Measurements from ENCODE around the gene GADD45B. TPM values are rescaled to one million over a fixed set of nuclear protein-coding genes. Genes with fewer than 3 reads are reported as not detected.

The GADD45B gene
- total and polyA plus RNA-seq, 2 of the 4 experiments (the other 2 are of a cell fraction): 30.1 to 106 TPM

- TF ChIP-seq RAD21 (IDR thresholded peaks at IDR 0.05; ENCODE audit: low read length): no peak
- no peak for TF ChIP-seq CHD1 (IDR thresholded peaks at IDR 0.05; ENCODE audit: low read depth, low read length)
- TF ChIP-seq RFX5 (IDR thresholded peaks at IDR 0.05; ENCODE audit: low read depth, low read length): no peak
These were observed 46.9 kb upstream of the GADD45B start (continued) for GRCh38 chr19:2428756-2429711.

- DNase-seq (no peak), ATAC-seq (ENCODE audit: low read depth) (no peak)
- H2AFZ ChIP-seq (replicated peaks; ENCODE audit: low read length, poor library complexity): no peak overlapping the region
- H3K56ac ChIP-seq (ENCODE audit: extremely low read depth, insufficient read depth, low read length): no peak overlapping the region
- TF ChIP-seq MXI1 (IDR thresholded peaks at IDR 0.05; ENCODE audit: borderline replicate concordance, low read depth, low read length) (no peak), BHLHE40 (IDR thresholded peaks at IDR 0.05; ENCODE audit: low read depth, low read length) (no peak), MAZ (IDR thresholded peaks at IDR 0.05; ENCODE audit: borderline replicate concordance, low read depth, low read length) (no peak), RFX5 (IDR thresholded peaks at IDR 0.05; ENCODE audit: low read depth, low read length) (no peak), SMC3 (IDR thresholded peaks at IDR 0.05; ENCODE audit: low read depth, low read length) (no peak)
- H2BK20ac ChIP-seq (ENCODE audit: low read depth, low read length): no peak overlapping the region
- POLR2A ChIA-PET (ENCODE audit: unreplicated experiment): no interaction called here
- H3K4me2 ChIP-seq (ENCODE audit: low read depth, low read length): no peak overlapping the region
- dilution Hi-C loops (cut with HindIII; ENCODE audit: low sequenced_read_pairs, unreplicated experiment): no loop called here
- H3K9me1 ChIP-seq (ENCODE audit: insufficient read depth, low read length): no peaks in the 10 kb centered on the region; the same call in 1 of the 2 replicates
- in situ Hi-C loops (cut with MboI; ENCODE audit: low sequenced_read_pairs): no loop called here
- WGBS, 2 experiments (ENCODE audit: extremely low coverage in 2 of 2, insufficient read length in 1 of 2): 88% methylated on average over 13 of the region's 25 CpGs; no CpG with 5 or more reads in 1 of the 2 experiments
- peaks cover 30% of the 10 kb centered on the region for H3K36me3 ChIP-seq (ENCODE audit: control insufficient read depth, insufficient read depth, low read length)
- no peak overlapping the region for H3K4me3 ChIP-seq (ENCODE audit: insufficient read depth, low read depth, low read length)
- H3K4me1 ChIP-seq (ENCODE audit: control insufficient read depth, insufficient read depth, low read length): peaks cover 12% of the 10 kb centered on the region
- H4K8ac ChIP-seq (ENCODE audit: low read depth in 2 of 2, low read length in 2 of 2): no peak overlapping the region
- no peak overlapping the region for H3K14ac ChIP-seq (replicated peaks; ENCODE audit: low read depth, low read length)
- H4K91ac ChIP-seq (ENCODE audit: insufficient read depth, low read depth, low read length): no peak overlapping the region
- H3K9me3 ChIP-seq (ENCODE audit: control insufficient read depth, insufficient read depth, low read length): no peaks in the 10 kb centered on the region
- H2BK5ac ChIP-seq (ENCODE audit: low read depth, low read length, poor library complexity, severe bottlenecking): no peak overlapping the region
- intact Hi-C loops (cut with micrococcal nuclease): no loop called here
- CTCF ChIA-PET: no interaction called here
- no peak overlapping the region for H2BK15ac ChIP-seq (ENCODE audit: low read depth, low read length)
- no peak overlapping the region for H3K27ac ChIP-seq (ENCODE audit: insufficient read depth, low read length)
- H2AK9ac ChIP-seq (replicated peaks; ENCODE audit: low read depth, low read length, poor library complexity): peak overlapping the region; percentile 42
- BruUV-seq (replicated peaks): no TSS peak
- no peak overlapping the region for H4K5ac ChIP-seq (ENCODE audit: low read depth, low read length)
- no peak overlapping the region for H2BK120ac ChIP-seq (ENCODE audit: low read depth, low read length)
- no peak overlapping the region for H3K4ac ChIP-seq (ENCODE audit: low read depth, low read length)
- H3K18ac ChIP-seq (ENCODE audit: low read depth, low read length): no peak overlapping the region
- H2AK5ac ChIP-seq (ENCODE audit: low read depth, low read length): no peak overlapping the region
- peaks cover 15 to 33% of the 10 kb centered on the region in 2 experiments; a peak in 3 of 4 replicates for H3K79me1 ChIP-seq (ENCODE audit: low read depth in 1 of 2, low read length in 2 of 2)
- H3K9ac ChIP-seq (ENCODE audit: low read depth, low read length): no peak overlapping the region
- no peak overlapping the region for H3K23ac ChIP-seq (ENCODE audit: low read depth, low read length)
- H3K27me3 ChIP-seq (ENCODE audit: control insufficient read depth, insufficient read depth, low read length): no peaks in the 10 kb centered on the region
- H4K20me1 ChIP-seq (ENCODE audit: insufficient read depth, low read length): peaks cover 30% of the 10 kb centered on the region
These were observed 45.9 kb upstream of the GADD45B start for GRCh38 chr19:2429917-2430535.

Data from IMR-90 (cell line).